Sigmoid colon (tissue), 7 donors: ENCODE measurements around the gene NRGN. TPM values are rescaled to one million over a fixed set of nuclear protein-coding genes. Genes with fewer than 3 reads are reported as not detected.

Experiments
- DNase-seq: peaks from one replicate; pipeline ENCODE4 v3.0.0-alpha.2; 2019
- H3K27ac ChIP-seq, 4 donors: fragments of 200-600 bp; sonication (generic); one replicate each; pipeline ENCODE4 v1.5.1; 2016 to 2019; ENCODE audit warnings: mild to moderate bottlenecking in 1 of 4
- H3K27me3 ChIP-seq, 3 donors: fragments of 200-600 bp; sonication (generic); one replicate each; pipeline ENCODE4 v1.5.1; 2019; ENCODE audit warnings: mild to moderate bottlenecking in 1 of 3
- H3K36me3 ChIP-seq, 4 donors: fragments of 200-600 bp; sonication (generic); one replicate each; pipeline ENCODE4 v1.5.1; 2016 to 2019
- H3K4me1 ChIP-seq, 4 donors: fragments of 200-600 bp; sonication (generic); one replicate each; pipeline ENCODE4 v1.5.1; 2017 to 2019
- H3K4me3 ChIP-seq, 4 donors: fragments of 200-600 bp; sonication (generic); one replicate each; pipeline ENCODE4 v1.5.1; 2017 to 2019; ENCODE audit warnings: mild to moderate bottlenecking in 2 of 4, moderate library complexity in 1 of 4
- H3K9me3 ChIP-seq, 4 donors: fragments of 200-600 bp in 3 of 4; sonication (generic) in 3 of 4; one replicate each; pipeline versions ENCODE4 v1.5.1 to v1.6.1; 2013 to 2019
- EP300 ChIP-seq, 4 donors: sonication (generic); formaldehyde crosslinking; IDR thresholded peaks; one replicate each; pipeline ENCODE4 v1.6.1; 2017; ENCODE audit warnings: antibody characterized with exemption in 4 of 4
- POLR2A ChIP-seq, 2 donors: fragments of 450-650 bp; IDR thresholded peaks; one replicate each; pipeline ENCODE4 v1.6.1; 2016; ENCODE audit warnings: antibody characterized with exemption in 2 of 2, mild to moderate bottlenecking in 2 of 2, moderate library complexity in 2 of 2
- POLR2AphosphoS5 ChIP-seq, 4 donors: sonication (generic); formaldehyde crosslinking; IDR thresholded peaks; one replicate each; pipeline ENCODE4 v1.6.1; 2017; ENCODE audit warnings: antibody characterized with exemption in 4 of 4
- WGBS, 2 donors: extraction: QIAGEN DNeasy Blood & Tissue Kit; methylation state at CpG; one replicate each; pipeline ENCODE4 v1.1.7; 2013; 5-methylcytosine and 5-hydroxymethylcytosine counted together
- intact Hi-C: fragments of 100-400 bp; cut with DNase I; formaldehyde crosslinking; loops from one replicate; pipeline ENCODE4 v1.15.1; 2023
- polyA plus RNA-seq, 3 donors: library from polyadenylated mRNA; stranded (reverse); fragments of 200-250 nt; gene quantifications; one replicate each; pipeline ENCODE4 v1.2.3, GENCODE V29; 2013
- total RNA-seq, 4 donors: library from RNA; depleted of rRNA; stranded (reverse); fragments of >200 nt; gene quantifications; one replicate each; pipeline ENCODE4 v1.1.0, GENCODE V29; 2016
- TF ChIP-seq, protein P1 (sequence below), 4 experiments: fragments of 450-650 bp in 3 of 4; fragments of 200-600 bp in 1 of 4; IDR thresholded peaks; one replicate each; pipeline ENCODE4 v1.5.1; 2016 to 2019; ENCODE audit warnings: antibody characterized with exemption in 4 of 4, mild to moderate bottlenecking in 3 of 4, moderate library complexity in 2 of 4
- donor health status: healthy with polysubstance abuse.
- donor health status: Bipolar disorder and iron deficiency.
- donor health status: healthy.

Gene NRGN
- total and polyA plus RNA-seq, 7 donors: 0.95 to 7.4 (median 1.3) TPM; not detected in 2

DNA sequence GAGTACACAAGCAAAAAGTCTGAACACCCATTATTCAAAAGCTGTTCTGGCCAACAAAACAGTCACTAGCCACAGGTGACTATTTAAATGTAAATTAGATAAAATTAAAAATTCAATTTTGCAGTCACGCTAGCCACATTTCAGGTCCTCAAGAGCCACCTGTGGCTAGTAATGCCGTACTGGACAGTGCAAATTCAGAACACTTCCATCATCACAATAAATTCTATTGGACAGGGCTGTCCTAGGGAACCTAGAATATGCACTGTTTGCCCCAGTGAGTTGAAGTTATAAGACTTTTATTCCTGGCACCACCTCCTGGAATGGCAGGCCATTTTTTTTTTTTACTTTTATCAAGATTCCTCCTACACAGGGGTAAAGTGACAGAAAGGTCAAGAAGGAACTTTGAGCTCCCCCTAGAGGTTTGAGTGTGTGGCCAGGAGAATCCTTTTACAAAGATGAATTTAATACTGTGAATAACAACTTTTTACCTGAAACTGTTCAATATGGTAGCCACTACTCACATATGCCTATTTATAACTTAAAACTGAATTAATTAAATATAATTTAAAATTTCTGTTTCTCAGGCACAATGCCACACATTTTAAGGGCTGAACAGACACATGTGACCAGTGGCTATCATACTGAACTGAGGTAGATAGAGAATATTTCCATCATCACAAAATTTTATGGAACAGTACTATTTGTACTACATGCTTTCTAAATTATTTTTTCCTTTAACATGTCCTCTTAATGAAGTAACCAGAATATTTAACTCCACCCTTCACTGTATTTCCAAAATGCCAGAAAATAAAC is 53.9 kb downstream of the NRGN start:
- 82 to 92% methylated on average over 2 of the region's 2 CpGs for WGBS, 2 donors
- Histone ChIP-seq H3K4me3 (no peak overlapping the region), H3K27ac (no peak overlapping the region), H3K27me3 (no peaks in the 10 kb centered on the region), H3K4me1 (peaks cover 0 to 35% (median 14%) of the 10 kb centered on the region in 4 donors), H3K9me3 (no peaks in the 10 kb centered on the region), H3K36me3 (no peaks in the 10 kb centered on the region)
- DNase-seq: no peak
- intact Hi-C loops: no loop called here
- TF ChIP-seq POLR2AphosphoS5 (IDR thresholded peaks at IDR 0.05) (no peak), POLR2A (IDR thresholded peaks at IDR 0.05) (no peak), EP300 (IDR thresholded peaks at IDR 0.05) (no peak)
- TF ChIP-seq, protein P1, sequence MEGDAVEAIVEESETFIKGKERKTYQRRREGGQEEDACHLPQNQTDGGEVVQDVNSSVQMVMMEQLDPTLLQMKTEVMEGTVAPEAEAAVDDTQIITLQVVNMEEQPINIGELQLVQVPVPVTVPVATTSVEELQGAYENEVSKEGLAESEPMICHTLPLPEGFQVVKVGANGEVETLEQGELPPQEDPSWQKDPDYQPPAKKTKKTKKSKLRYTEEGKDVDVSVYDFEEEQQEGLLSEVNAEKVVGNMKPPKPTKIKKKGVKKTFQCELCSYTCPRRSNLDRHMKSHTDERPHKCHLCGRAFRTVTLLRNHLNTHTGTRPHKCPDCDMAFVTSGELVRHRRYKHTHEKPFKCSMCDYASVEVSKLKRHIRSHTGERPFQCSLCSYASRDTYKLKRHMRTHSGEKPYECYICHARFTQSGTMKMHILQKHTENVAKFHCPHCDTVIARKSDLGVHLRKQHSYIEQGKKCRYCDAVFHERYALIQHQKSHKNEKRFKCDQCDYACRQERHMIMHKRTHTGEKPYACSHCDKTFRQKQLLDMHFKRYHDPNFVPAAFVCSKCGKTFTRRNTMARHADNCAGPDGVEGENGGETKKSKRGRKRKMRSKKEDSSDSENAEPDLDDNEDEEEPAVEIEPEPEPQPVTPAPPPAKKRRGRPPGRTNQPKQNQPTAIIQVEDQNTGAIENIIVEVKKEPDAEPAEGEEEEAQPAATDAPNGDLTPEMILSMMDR (IDR thresholded peaks at IDR 0.05): peak in 3 of 4 experiments; percentile 9 to 48 (median 29)

DNA sequence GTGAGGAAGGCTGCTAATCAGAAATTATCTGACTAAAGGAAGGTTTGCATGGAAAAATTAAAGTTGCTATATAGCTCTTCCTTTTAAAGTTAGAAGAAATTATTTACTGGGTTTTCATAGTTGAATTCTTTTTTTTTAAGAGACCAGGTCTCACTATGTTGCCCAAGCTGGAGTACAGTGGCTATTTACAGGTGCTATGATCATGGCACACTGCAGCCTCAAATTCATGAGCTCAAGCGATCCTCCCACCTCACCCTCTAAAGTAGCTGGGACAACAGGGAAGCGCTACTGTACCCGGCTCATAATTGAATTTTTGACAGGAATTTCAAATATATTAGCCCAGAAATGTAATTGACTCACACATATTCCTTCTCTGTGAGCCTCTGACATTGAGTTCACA is 56.6 kb downstream of the NRGN start:
- no peak for DNase-seq
- intact Hi-C loops: no loop called here
- Histone ChIP-seq H3K9me3 (no peaks in the 10 kb centered on the region), H3K27ac (no peak overlapping the region), H3K27me3 (no peaks in the 10 kb centered on the region), H3K4me1 (peaks cover 0 to 47% (median 26%) of the 10 kb centered on the region in 4 donors), H3K4me3 (no peak overlapping the region), H3K36me3 (no peaks in the 10 kb centered on the region)
- 89 to 93% methylated on average over 3 of the region's 3 CpGs for WGBS, 2 donors
- no peak for TF ChIP-seq EP300 (IDR thresholded peaks at IDR 0.05)
- no peak for TF ChIP-seq POLR2A (IDR thresholded peaks at IDR 0.05)
- TF ChIP-seq POLR2AphosphoS5 (IDR thresholded peaks at IDR 0.05): no peak
- TF ChIP-seq, protein P1 (IDR thresholded peaks at IDR 0.05): no peak

Other genes with a start within 250 kb of the NRGN start
- not detected for gene OR8B12, start 196.3 kb upstream of the NRGN start, total RNA-seq
- gene OR8B12, start 196.3 kb upstream of the NRGN start, polyA plus RNA-seq: not detected
- gene OR8A1, start 169.9 kb upstream of the NRGN start, total RNA-seq: not detected
- gene OR8A1, start 169.9 kb upstream of the NRGN start, polyA plus RNA-seq: not detected
- gene PANX3, start 128.5 kb upstream of the NRGN start, total RNA-seq: not detected
- not detected for gene PANX3, start 128.5 kb upstream of the NRGN start, polyA plus RNA-seq
- gene TBRG1, start 117.1 kb upstream of the NRGN start, total RNA-seq: 10 to 100 TPM; 26.0 to 41.0 (median 30.3) TPM
- 10 to 100 TPM; 14.4 to 24.4 (median 22.7) TPM for gene TBRG1, start 117.1 kb upstream of the NRGN start, polyA plus RNA-seq
- gene SIAE, start 66.2 kb upstream of the NRGN start, total RNA-seq: 1 to 10 TPM; 2.5 to 7.2 (median 4.3) TPM
- gene SIAE, start 66.2 kb upstream of the NRGN start, polyA plus RNA-seq: 10 to 100 TPM; 13.2 to 62.2 (median 24.7) TPM
- 1 to 10 TPM; 2.3 to 7.1 (median 5.2) TPM for gene SPA17, start 66.0 kb upstream of the NRGN start, total RNA-seq
- 10 to 100 TPM; 12.6 to 23.8 (median 15.6) TPM for gene SPA17, start 66.0 kb upstream of the NRGN start, polyA plus RNA-seq
- gene VSIG2, start 12.3 kb downstream of the NRGN start, total RNA-seq: 1 to 10 TPM in 1 of 4 donors, under 1 TPM in 2, not detected in 1; 0.36 to 3.0 (median 0.49) TPM
- 10 to 100 TPM; 54.6 to 79.3 (median 66.9) TPM for gene VSIG2, start 12.3 kb downstream of the NRGN start, polyA plus RNA-seq
- gene ESAM, start 22.3 kb downstream of the NRGN start, total RNA-seq: 1 to 10 TPM; 4.6 to 9.7 (median 7.6) TPM
- gene ESAM, start 22.3 kb downstream of the NRGN start, polyA plus RNA-seq: 10 to 100 TPM in 1 of 3 donors, 1 to 10 TPM in 2; 2.3 to 14.9 (median 3.6) TPM
- 10 to 100 TPM in 3 of 4 donors, 1 to 10 TPM in 1; 8.6 to 23.8 (median 16.0) TPM for gene MSANTD2, start 60.5 kb downstream of the NRGN start, total RNA-seq
- 1 to 10 TPM; 1.6 to 5.2 (median 1.8) TPM for gene MSANTD2, start 60.5 kb downstream of the NRGN start, polyA plus RNA-seq
- gene ROBO3, start 125.5 kb downstream of the NRGN start, total RNA-seq: 10 to 100 TPM in 2 of 4 donors, 1 to 10 TPM in 2; 9.1 to 37.7 (median 10.1) TPM
- 1 to 10 TPM; 1.6 to 7.8 (median 2.4) TPM for gene ROBO3, start 125.5 kb downstream of the NRGN start, polyA plus RNA-seq
- gene ROBO4, start 157.9 kb downstream of the NRGN start, total RNA-seq: 10 to 100 TPM in 2 of 4 donors, 1 to 10 TPM in 2; 8.1 to 13.8 (median 11.0) TPM
- 1 to 10 TPM in 2 of 3 donors, under 1 TPM in 1; 0.46 to 6.2 (median 1.2) TPM for gene ROBO4, start 157.9 kb downstream of the NRGN start, polyA plus RNA-seq
- gene HEPN1, start 179.3 kb downstream of the NRGN start, total RNA-seq: not detected
- under 1 TPM in 1 of 3 donors, not detected in 2; 0.04 TPM for gene HEPN1, start 179.3 kb downstream of the NRGN start, polyA plus RNA-seq
- 1 to 10 TPM in 2 of 4 donors, under 1 TPM in 2; 0.27 to 5.5 (median 1.2) TPM for gene HEPACAM, start 196.1 kb downstream of the NRGN start, total RNA-seq
- gene HEPACAM, start 196.1 kb downstream of the NRGN start, polyA plus RNA-seq: under 1 TPM in 1 of 3 donors, not detected in 2; 0.52 TPM
- gene CCDC15, start 214.3 kb downstream of the NRGN start, total RNA-seq: under 1 TPM; 0.41 to 0.99 (median 0.77) TPM
- under 1 TPM; 0.46 to 0.66 (median 0.60) TPM for gene CCDC15, start 214.3 kb downstream of the NRGN start, polyA plus RNA-seq